ENCODE data around the gene CHD6. TPM values are rescaled to one million over a fixed set of nuclear protein-coding genes. Genes with fewer than 3 reads are reported as not detected.

CHD6 gene
- total and polyA plus RNA-seq, 2 of the 13 experiments (the other 11 are each of a cell fraction or from before 2014, with no cell fraction given) = 14.4 to 52.0 TPM

DNA sequence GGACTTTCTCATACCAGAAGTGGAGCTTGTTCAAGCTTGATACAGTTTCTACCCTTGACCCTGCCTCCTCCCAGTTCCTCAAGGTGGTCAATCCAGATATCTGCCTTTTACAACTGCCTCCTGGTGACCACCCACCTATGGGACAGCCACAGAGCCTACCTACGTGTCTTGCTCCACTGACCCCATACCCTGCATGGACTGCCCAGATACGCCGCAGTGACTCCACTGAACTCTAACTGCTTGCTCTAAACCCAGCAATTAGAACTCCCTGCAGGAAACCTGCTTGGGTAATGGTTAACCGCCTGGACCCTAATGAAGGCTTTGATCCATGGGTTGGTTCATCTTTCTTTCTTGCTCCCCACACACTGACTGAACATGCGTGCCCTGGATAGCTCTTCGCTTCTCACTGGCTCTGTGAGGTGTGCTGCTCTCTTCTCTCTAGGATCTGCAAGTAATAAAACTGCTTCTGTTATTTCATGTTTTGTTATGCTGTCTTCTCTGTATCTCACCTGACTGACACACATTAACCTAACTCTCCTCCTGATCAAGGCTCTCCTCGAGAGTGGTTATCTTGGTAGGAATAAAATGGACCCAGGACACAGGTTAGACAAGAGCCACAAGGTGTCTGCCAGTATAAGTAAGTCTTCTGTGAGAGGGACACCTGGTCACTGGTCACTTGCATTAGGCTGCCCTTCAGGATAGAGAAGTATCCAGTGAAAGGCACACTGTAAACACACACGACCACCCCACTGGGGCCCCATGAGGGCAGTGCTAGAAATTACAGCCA lies 79.2 kb downstream of the CHD6 start (continued):
- TF ChIP-seq, protein P1, sequence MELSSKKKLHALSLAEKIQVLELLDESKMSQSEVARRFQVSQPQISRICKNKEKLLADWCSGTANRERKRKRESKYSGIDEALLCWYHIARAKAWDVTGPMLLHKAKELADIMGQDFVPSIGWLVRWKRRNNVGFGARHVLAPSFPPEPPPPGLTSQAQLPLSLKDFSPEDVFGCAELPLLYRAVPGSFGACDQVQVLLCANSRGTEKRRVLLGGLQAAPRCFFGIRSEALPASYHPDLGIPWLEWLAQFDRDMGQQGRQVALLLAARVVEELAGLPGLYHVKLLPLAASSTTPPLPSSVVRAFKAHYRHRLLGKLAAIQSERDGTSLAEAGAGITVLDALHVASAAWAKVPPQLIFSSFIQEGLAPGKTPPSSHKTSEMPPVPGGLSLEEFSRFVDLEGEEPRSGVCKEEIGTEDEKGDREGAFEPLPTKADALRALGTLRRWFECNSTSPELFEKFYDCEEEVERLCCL (CRISPR knock-in tag; IDR thresholded peaks at IDR 0.05; ENCODE audit: borderline replicate concordance) = no peak
- peak; percentile 65; the same call in 1 of the 2 replicates for TF ChIP-seq ETV5 (CRISPR knock-in tag; IDR thresholded peaks at IDR 0.05; ENCODE audit: borderline replicate concordance)
- TF ChIP-seq, protein P2, sequence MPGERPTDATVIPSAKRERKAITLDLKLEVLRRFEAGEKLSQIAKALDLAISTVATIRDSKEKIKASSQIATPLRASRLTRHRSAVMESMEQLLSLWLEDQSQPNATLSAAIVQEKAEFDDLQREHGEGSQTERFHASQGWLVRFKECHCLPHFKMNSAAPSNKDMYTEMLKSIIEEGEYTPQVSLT (CRISPR knock-in tag; IDR thresholded peaks at IDR 0.05; ENCODE audit: borderline replicate concordance, low read depth) = no peak
- TF ChIP-seq, protein P3, sequence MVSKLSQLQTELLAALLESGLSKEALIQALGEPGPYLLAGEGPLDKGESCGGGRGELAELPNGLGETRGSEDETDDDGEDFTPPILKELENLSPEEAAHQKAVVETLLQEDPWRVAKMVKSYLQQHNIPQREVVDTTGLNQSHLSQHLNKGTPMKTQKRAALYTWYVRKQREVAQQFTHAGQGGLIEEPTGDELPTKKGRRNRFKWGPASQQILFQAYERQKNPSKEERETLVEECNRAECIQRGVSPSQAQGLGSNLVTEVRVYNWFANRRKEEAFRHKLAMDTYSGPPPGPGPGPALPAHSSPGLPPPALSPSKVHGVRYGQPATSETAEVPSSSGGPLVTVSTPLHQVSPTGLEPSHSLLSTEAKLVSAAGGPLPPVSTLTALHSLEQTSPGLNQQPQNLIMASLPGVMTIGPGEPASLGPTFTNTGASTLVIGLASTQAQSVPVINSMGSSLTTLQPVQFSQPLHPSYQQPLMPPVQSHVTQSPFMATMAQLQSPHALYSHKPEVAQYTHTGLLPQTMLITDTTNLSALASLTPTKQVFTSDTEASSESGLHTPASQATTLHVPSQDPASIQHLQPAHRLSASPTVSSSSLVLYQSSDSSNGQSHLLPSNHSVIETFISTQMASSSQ (IDR thresholded peaks at IDR 0.05; ENCODE audit: low read depth) = peak; percentile 97
- TF ChIP-seq, protein P3 (CRISPR knock-in tag; IDR thresholded peaks at IDR 0.05; ENCODE audit: borderline replicate concordance) = peak; percentile 97
- peak; percentile 68; the same call in 1 of the 2 replicates for TF ChIP-seq YEATS4 (CRISPR knock-in tag; IDR thresholded peaks at IDR 0.05; ENCODE audit: borderline replicate concordance)
- TF ChIP-seq ZNF747 (CRISPR knock-in tag; IDR thresholded peaks at IDR 0.05; ENCODE audit: borderline replicate concordance) = no peak
- TF ChIP-seq ZNF101 (CRISPR knock-in tag; IDR thresholded peaks at IDR 0.05; ENCODE audit: borderline replicate concordance, low read depth) = no peak
- TF ChIP-seq ZNF713 (CRISPR knock-in tag; IDR thresholded peaks at IDR 0.05) = peak; percentile 85; the same call in 1 of the 2 replicates
- no peak for TF ChIP-seq HNRNPLL (IDR thresholded peaks at IDR 0.05; ENCODE audit: low read depth, low read length, poor library complexity, severe bottlenecking)
- TF ChIP-seq ZNF614 (CRISPR knock-in tag; IDR thresholded peaks at IDR 0.05; ENCODE audit: borderline replicate concordance) = peak; percentile 92
- no peak for TF ChIP-seq JDP2 (CRISPR knock-in tag; IDR thresholded peaks at IDR 0.05; ENCODE audit: borderline replicate concordance)
- TF ChIP-seq RXRA (CRISPR knock-in tag; IDR thresholded peaks at IDR 0.05) = peak; percentile 44; the same call in 1 of the 2 replicates
- TF ChIP-seq NR2F6 (IDR thresholded peaks at IDR 0.05) = peak; percentile 58
- peak; percentile 53; the same call in 1 of the 2 replicates for TF ChIP-seq NR2F6 (CRISPR knock-in tag; IDR thresholded peaks at IDR 0.05)
- TF ChIP-seq GABPB1 (CRISPR knock-in tag; IDR thresholded peaks at IDR 0.05) = peak; percentile 46; the same call in 1 of the 2 replicates
- TF ChIP-seq AGO2 (optimal IDR thresholded peaks at IDR 0.05; ENCODE audit: low read depth, low read length) = no peak
- TF ChIP-seq, protein P4, sequence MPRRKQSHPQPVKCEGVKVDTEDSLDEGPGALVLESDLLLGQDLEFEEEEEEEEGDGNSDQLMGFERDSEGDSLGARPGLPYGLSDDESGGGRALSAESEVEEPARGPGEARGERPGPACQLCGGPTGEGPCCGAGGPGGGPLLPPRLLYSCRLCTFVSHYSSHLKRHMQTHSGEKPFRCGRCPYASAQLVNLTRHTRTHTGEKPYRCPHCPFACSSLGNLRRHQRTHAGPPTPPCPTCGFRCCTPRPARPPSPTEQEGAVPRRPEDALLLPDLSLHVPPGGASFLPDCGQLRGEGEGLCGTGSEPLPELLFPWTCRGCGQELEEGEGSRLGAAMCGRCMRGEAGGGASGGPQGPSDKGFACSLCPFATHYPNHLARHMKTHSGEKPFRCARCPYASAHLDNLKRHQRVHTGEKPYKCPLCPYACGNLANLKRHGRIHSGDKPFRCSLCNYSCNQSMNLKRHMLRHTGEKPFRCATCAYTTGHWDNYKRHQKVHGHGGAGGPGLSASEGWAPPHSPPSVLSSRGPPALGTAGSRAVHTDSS (CRISPR knock-in tag; conservative IDR thresholded peaks at IDR 0.05) = no peak
- no peak for TF ChIP-seq HOXD1 (CRISPR knock-in tag; IDR thresholded peaks at IDR 0.05)
- TF ChIP-seq ZNF543 (CRISPR knock-in tag; IDR thresholded peaks at IDR 0.05) = no peak
- no peak for TF ChIP-seq CREB1 (IDR thresholded peaks at IDR 0.05)
- no peak for TF ChIP-seq CREB1 (CRISPR knock-in tag; IDR thresholded peaks at IDR 0.05)
- no peak; the same call in 1 of the 2 replicates for TF ChIP-seq NAIF1 (CRISPR knock-in tag; IDR thresholded peaks at IDR 0.05; ENCODE audit: borderline replicate concordance)

Data from HepG2 (cell line).